SK-N-MC (cell line): ENCODE measurements around the gene KRTAP17-1.

ENCODE experiments used
- EZH2 ChIP-seq: fragments of 200-600 bp; sonication (generic); IDR thresholded peaks from one replicate; pipeline ENCODE4 v1.6.1; 2017; ENCODE audit warnings: antibody characterized with exemption
- POLR2AphosphoS5 ChIP-seq: IDR thresholded peaks from 2 replicates; pipeline ENCODE4 v1.6.1; 2012; ENCODE audit warnings: mild to moderate bottlenecking, low read depth, low read length, borderline replicate concordance

DNA sequence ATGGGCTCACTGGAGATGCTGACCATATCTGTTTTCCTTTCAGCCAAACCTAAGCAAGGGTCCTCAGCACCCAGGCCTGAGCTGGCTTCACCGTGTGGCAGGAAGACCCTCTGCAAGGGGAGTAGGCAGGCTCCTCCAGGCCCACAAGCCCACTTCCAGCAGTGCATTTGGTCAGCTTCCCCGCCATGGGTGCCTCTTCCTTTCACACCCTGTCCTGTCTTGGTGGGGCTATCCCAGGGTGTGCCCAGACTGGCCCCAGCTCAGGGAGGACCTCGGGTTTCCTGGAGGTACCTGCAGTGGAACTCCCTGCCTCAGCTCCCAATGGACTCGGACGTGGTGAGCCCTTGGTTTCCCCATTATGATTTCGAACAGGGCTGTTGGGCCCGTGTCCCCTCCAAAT, 12.7 kb upstream of the KRTAP17-1 start:
- no peak for TF ChIP-seq POLR2AphosphoS5
- TF ChIP-seq EZH2 = no peak
